ENCODE measurements around the gene RNF133. TPM values are rescaled to one million over a fixed set of nuclear protein-coding genes. Genes with fewer than 3 reads are reported as not detected.
A peak's percentile ranks its signal among the peaks of the same experiment; 100 is the strongest.
"Not testable (repeated sequence)": the region's sequence is repeated elsewhere in the genome, so short reads cannot be mapped to it uniquely, and the experiment has no call there.

The RNF133 gene
- total RNA-seq, 1 donor from 2014 or later, result 0.59 TPM

DNA sequence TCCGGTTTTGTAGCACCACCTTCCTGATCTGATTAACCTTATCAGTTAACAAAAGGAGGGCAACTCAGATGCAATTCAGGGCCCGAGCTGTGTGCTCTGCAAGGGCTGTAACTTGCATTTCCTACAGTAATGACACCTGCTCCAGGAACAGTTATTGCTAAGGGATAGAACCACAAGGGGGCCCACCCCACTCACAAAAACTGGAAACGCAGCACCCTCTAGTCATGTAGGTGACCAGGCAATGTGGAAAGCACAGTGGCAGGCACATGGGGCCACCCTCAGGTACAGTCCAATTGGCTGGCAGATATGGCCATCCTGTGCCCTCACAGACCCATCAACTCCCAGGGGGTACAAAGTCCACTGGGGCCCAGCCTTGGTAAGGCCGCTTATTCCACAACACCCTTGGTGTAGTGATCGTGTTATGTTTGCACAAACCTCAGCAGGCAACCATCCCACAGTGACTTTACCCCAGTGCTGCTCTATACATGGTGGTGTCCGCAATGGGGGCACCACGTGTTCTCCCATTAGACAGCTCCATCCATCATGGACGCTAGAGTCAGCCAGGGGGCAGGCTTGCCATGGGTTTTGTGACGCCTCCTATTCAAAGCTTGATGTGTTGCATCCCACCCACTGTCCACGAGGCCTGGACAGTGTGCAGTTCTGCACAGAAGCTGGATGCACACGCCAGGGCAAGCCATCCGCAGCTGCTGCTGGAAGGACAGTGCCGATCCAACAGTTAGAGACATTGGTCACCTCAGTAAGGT lies 9.4 kb downstream of the RNF133 start:
- DNase-seq (ENCODE audit: low read depth, low spot score), result no peak

- DNase-seq (ENCODE audit: low read depth, low spot score), result no peak
These were observed 10.4 kb downstream of the RNF133 start for GRCh38 chr7:122688400-122688998.

GRCh38 chr7:122686360-122686878 lies 12.5 kb downstream of the RNF133 start:
- no peak for DNase-seq (ENCODE audit: low read depth, low spot score)

DNA sequence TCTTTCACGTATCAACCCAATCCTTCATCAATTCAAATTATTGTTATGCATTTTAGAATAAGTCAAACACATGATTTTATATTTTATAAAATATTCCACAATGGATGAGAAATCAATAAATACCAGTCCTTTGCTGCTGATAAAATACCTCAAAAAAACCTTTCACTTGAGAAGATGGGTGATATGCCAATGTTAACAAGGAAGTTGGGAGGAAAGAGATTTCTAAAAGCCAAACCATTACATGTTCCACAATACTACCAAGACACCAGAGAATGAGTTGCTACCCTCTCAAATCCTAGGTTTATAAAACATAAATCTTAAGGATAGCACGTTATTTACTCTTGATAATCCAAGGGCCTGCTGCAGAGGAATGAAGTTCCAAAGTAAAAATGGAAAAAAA lies 14.4 kb downstream of the RNF133 start:
- DNase-seq (ENCODE audit: low read depth, low spot score), result no peak

- DNase-seq (ENCODE audit: low read depth, low spot score), result no peak
These were observed 15.9 kb downstream of the RNF133 start for GRCh38 chr7:122682815-122683550.

GRCh38 chr7:122681186-122681585 lies 17.7 kb downstream of the RNF133 start:
- DNase-seq (ENCODE audit: low read depth, low spot score), result not testable (repeated sequence)

- DNase-seq (ENCODE audit: low read depth, low spot score), result no peak
These were observed 19.1 kb downstream of the RNF133 start for GRCh38 chr7:122679813-122680212.

DNA sequence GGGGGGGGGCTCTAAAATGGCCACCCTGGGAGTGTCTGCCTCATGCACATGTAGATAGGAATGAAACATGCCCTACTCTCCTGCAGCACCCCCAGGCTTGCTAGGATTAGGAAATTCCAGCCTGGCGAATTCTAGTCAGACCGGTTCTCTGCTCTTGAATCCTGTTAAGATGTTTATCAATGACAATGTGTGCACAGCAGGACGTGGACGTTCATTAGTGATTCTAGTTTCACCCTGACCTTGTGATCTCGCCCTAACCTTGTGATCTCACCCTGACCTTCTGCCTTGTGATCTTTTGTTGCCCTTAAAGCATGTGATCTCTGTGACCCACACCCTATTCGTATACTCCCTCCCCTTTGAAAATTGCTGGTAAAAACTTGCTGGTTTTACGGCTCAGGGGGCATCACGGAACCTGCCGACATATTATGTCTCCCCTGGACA lies 19.6 kb downstream of the RNF133 start:
- DNase-seq (ENCODE audit: low read depth, low spot score), result not testable (repeated sequence)

DNA sequence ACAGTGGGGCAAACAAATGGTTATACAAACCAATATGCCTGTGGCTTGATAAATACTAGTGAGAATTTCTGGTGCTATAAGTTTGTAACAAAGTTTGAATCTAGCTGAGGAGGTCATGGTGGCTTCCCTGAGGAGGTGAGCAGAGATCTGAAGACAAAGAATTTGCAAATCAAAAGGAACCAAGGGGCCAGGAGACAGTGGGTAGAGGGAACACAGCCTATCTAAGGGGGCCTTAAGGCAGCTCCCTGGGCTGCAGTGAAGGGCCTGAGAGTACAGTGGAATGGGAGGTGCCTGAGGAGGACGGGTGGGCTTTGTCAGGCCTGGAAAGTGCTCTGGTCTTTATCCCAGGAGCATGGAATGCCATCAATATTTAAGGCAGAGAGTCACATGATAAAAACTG lies 21.8 kb downstream of the RNF133 start:
- no peak for DNase-seq (ENCODE audit: low read depth, low spot score)

GRCh38 chr7:122676466-122676865 lies 22.5 kb downstream of the RNF133 start:
- DNase-seq (ENCODE audit: low read depth, low spot score), result no peak

DNA sequence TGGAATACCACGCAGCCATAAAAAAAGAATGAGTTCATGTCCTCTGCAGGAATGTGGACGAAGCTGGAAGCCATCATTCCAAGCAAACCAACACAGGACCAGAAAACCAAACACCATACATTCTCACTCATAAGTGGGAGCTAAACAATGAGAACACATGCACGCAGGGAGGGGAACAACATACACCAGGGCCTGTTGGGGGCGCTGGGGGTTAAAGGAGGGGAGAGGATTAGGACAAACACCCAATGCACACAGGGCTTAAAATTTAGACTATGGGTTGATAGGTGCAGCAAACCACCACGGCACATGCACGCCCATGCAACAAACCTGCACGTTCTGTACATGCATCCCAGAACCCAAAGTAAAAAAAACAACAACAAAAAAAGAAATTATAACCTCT lies 23.3 kb downstream of the RNF133 start:
- no peak for DNase-seq (ENCODE audit: low read depth, low spot score)

DNA sequence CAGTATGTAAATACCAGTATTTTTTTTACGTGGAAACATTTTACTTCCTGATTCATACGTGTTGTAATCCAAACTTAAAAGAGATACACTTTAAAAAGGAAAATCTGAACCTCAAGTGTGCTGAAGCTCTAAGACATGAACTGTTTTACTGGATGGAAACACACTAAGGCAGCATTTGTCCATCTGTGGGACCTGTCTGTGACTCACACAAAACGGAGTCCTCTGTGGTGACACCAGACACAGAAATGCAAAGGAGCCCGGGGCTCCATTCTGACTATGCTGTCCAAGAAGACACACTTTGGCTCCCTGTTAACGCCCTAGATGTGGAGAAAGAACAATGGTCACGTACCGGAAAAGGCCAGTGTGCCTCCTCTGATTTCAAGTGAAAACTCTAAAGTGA lies 23.9 kb downstream of the RNF133 start:
- no peak for DNase-seq (ENCODE audit: low read depth, low spot score)

DNA sequence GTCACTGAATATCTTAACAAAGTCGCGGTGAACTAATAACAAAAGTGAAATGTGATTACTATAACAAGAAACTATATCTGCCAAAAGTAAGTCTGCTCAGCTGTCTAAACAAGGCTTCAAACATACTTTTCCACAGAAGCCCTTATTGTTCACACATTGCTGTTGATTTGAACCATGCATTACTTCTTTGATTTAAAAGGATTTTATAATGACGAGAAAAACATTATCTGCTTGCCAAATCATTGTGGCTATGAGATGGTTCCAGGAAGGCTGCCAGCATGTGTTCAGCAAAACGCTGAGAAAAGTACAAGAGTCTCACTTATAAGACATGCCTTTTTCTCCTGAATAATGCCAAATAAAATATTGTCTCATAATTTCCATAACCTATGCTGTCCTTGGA lies 24.4 kb downstream of the RNF133 start:
- DNase-seq (ENCODE audit: low read depth, low spot score), result peak; percentile 13

DNA sequence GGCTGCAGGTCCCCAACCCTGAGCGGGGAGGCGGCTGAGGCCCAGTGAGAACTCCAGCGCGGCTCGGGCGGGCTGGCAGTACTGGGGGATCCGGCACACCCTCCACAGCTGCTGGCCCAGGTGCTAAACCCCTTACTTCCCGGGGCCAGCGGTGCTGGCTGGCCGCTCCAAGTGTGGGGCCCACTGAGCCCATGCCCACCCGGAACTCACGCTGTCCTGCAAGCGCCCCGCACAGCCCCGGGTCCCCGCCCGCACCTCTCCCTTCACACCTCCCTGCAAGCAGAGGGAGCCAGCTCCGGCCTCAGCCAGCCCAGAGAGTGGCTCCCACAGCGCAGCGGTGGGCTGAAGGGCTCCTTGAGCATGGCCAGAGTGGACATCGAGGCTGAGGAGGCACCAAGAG lies 25.0 kb downstream of the RNF133 start:
- no peak for DNase-seq (ENCODE audit: low read depth, low spot score)

GRCh38 chr7:122672536-122672935 lies 26.4 kb downstream of the RNF133 start:
- DNase-seq (ENCODE audit: low read depth, low spot score), result no peak

DNA sequence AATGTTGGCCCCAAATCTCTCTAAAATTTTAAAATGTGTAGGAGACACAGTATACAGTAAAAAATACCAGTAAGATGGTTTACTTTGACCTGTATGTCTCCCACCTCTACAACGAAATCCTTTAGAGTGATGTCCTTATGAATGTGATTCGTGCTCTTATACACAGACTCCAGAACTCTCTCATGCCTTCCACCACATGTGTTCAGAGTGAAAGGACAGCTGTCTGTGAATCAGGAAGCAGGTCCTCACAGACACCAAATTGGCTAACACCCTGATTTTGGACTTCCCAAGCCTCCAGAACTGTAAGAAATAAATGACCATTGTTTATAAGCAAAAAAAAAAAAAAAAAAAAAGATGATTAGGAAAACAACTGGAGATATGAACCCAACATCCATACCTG lies 35.2 kb downstream of the RNF133 start:
- DNase-seq (ENCODE audit: low read depth, low spot score), result no peak

GRCh38 chr7:122658856-122659255 lies 40.1 kb downstream of the RNF133 start:
- no peak for DNase-seq (ENCODE audit: low read depth, low spot score)

- DNase-seq (ENCODE audit: low read depth, low spot score), result no peak
These were observed 45.2 kb downstream of the RNF133 start for GRCh38 chr7:122653685-122654084.

- peak; percentile 71 for DNase-seq (ENCODE audit: low read depth, low spot score)
These were observed 46.0 kb downstream of the RNF133 start for GRCh38 chr7:122652876-122653275.

DNA sequence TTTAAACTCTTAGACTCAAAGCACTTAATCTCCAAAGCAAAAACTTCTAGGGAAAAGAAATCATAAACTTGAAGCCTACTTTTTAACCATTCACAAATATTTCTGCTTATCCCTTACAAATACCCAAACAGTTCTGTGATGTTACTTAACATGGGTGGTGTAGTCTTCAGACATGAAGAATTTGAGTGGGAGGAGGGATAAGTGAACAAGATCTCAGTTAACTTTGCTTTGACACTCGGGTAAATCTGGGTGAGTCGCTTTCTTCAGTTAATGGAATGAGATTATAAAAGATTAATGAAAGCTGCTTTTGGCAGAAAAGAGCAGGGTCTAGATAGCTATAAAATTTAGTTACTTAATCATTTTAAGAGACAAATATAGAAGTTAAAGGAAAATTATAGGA lies 47.5 kb downstream of the RNF133 start:
- DNase-seq (ENCODE audit: low read depth, low spot score), result no peak
